Pancreas (tissue), 10 donors: Measurements from ENCODE around the gene ORC3. TPM values are rescaled to one million over a fixed set of nuclear protein-coding genes. Genes with fewer than 3 reads are reported as not detected.

ENCODE experiments used
- ATAC-seq, 4 donors: fragments of 200-7000 bp; cut with Tn5 transposase; one replicate each; pipeline versions ENCODE4 v1.8.0 to v1.9.1; 2020; ENCODE audit warnings: mild to moderate bottlenecking in 4 of 4, moderate library complexity in 4 of 4
- DNase-seq, 6 donors: peaks; one replicate each; pipeline ENCODE4 v3.0.0-alpha.2; 2020
- FAIRE-seq: peaks from 2 replicates; lab custom pipeline; 2012; peaks lifted over from hg19 to GRCh38; lab: Jason Lieb, UNC
- H3K27ac ChIP-seq, 4 donors: fragments of 200-600 bp; sonication (generic); 1 replicate in 3 of 4; 2 replicates in 1 of 4; pipeline versions ENCODE4 v1.5.0 to v1.8.0; 2020
- H3K27me3 ChIP-seq, 4 donors: fragments of 200-600 bp; one replicate each; pipeline ENCODE4 v1.8.0; 2021
- H3K36me3 ChIP-seq, 3 donors: fragments of 200-600 bp; sonication (generic) in 1 of 3; one replicate each; pipeline versions ENCODE4 v1.5.0 to v1.8.0; 2020 to 2021
- H3K4me1 ChIP-seq, 3 donors: fragments of 200-600 bp; one replicate each; pipeline ENCODE4 v1.8.0; 2021
- H3K4me3 ChIP-seq, 4 donors: fragments of 200-600 bp; sonication (generic) in 2 of 4; one replicate each; pipeline versions ENCODE4 v1.5.0 to v1.8.0; 2020 to 2021
- H3K9me3 ChIP-seq, 4 donors: fragments of 200-600 bp; one replicate each; pipeline ENCODE4 v1.8.0; 2021
- CTCF ChIP-seq, 4 donors: fragments of 200-600 bp; sonication (generic) in 3 of 4; IDR thresholded peaks; one replicate each; pipeline versions ENCODE4 v1.5.0 to v1.8.0; 2021; ENCODE audit warnings: antibody characterized with exemption in 4 of 4
- WGBS, 2 donors: extraction: QIAGEN DNeasy Blood & Tissue Kit; methylation state at CpG; one replicate each; pipeline ENCODE4 v1.1.7; 2013; 5-methylcytosine and 5-hydroxymethylcytosine counted together
- intact Hi-C, 3 donors: fragments of 100-400 bp; cut with DNase I; formaldehyde crosslinking; loops; one replicate each; pipeline versions ENCODE4 v1.11.1 to v1.14.2; 2022
- polyA plus RNA-seq, 2 donors: library from polyadenylated mRNA; stranded (reverse); fragments of 200-250 nt; gene quantifications; one replicate each; pipeline ENCODE4 v1.2.3, GENCODE V29; 2013
- total RNA-seq, 6 donors: library from RNA; stranded (reverse); fragmentation: NEBNext Ultra II Directional in 4 of 6; extraction: Animal tissue kit (Norgen Biotek cat#: 25700) in 4 of 6; gene quantifications; one replicate each; pipeline versions ENCODE4 v1.2.1 to v1.2.4, GENCODE V29; 2021 to 2023
- donor health status: healthy with polysubstance abuse.
- donor health status: DM: no; HTN: no; CAD: no; lungs with moderate emphysema.
- donor health status: DM: no; HTN: no; CAD: no.
- donor health status: control.
- donor health status: control.
- donor health status: Bipolar disorder and iron deficiency.
- donor health status: DM: yes; HTN: yes; CAD: no.
- donor health status: DM: no; HTN: no; CAD: no.
- donor health status: DM: no; HTN: no; CAD: no.
- donor health status: DM: yes; HTN: yes; CAD: no.

Gene ORC3
- total and polyA plus RNA-seq, 8 donors, result 5.5 to 11.6 (median 7.6) TPM

- ATAC-seq, result no peak
- H3K27me3 ChIP-seq, result no peaks in the 10 kb centered on the region
- H3K9me3 ChIP-seq, result no peaks in the 10 kb centered on the region
- H3K4me3 ChIP-seq, result no peak overlapping the region
- H3K36me3 ChIP-seq, result peaks cover 0 to 16% (median 6%) of the 10 kb centered on the region in 3 donors
- FAIRE-seq, result no peak
- no peak for TF ChIP-seq CTCF (IDR thresholded peaks at IDR 0.05)
- intact Hi-C loops, result no loop called here
- peaks cover 0 to 4% (median 4%) of the 10 kb centered on the region in 3 donors for H3K4me1 ChIP-seq
- WGBS, 2 donors, result 82 to 91% methylated on average over 4 of the region's 4 CpGs
- H3K27ac ChIP-seq, result no peak overlapping the region
- DNase-seq, result no peak
These were observed 46.0 kb upstream of the ORC3 start for GRCh38 chr6:87543696-87544473.

GRCh38 chr6:87544474-87544735 is 45.5 kb upstream of the ORC3 start:
- TF ChIP-seq CTCF (IDR thresholded peaks at IDR 0.05), result no peak
- peaks cover 0 to 16% (median 6%) of the 10 kb centered on the region in 3 donors for H3K36me3 ChIP-seq

GRCh38 chr6:87551799-87552198 is 38.1 kb upstream of the ORC3 start:
- TF ChIP-seq CTCF (IDR thresholded peaks at IDR 0.05), result no peak
- ATAC-seq, result no peak
- peaks cover 0 to 22% (median 3%) of the 10 kb centered on the region in 3 donors for H3K36me3 ChIP-seq
- no peak overlapping the region for H3K4me3 ChIP-seq
- no peak for DNase-seq
- 84 to 89% methylated on average over 2 of the region's 2 CpGs for WGBS, 2 donors
- no peak for FAIRE-seq
- no peaks in the 10 kb centered on the region for H3K9me3 ChIP-seq
- H3K27me3 ChIP-seq, result no peaks in the 10 kb centered on the region
- H3K27ac ChIP-seq, result no peak overlapping the region
- peaks cover 0 to 4% (median 4%) of the 10 kb centered on the region in 3 donors for H3K4me1 ChIP-seq
- intact Hi-C loops, result no loop called here

More at GRCh38 chr6:87544474-87544735, 45.5 kb upstream of the ORC3 start:
- FAIRE-seq (no peak), ATAC-seq (no peak), DNase-seq (no peak)
- peaks cover 0 to 4% (median 4%) of the 10 kb centered on the region in 3 donors for H3K4me1 ChIP-seq
- no peaks in the 10 kb centered on the region for H3K9me3 ChIP-seq
- H3K4me3 ChIP-seq, result no peak overlapping the region
- no peaks in the 10 kb centered on the region for H3K27me3 ChIP-seq
- WGBS, 2 donors, result 93 to 97% methylated on average over 1 of the region's 1 CpG
- H3K27ac ChIP-seq, result no peak overlapping the region
- intact Hi-C loops, result no loop called here

DNA sequence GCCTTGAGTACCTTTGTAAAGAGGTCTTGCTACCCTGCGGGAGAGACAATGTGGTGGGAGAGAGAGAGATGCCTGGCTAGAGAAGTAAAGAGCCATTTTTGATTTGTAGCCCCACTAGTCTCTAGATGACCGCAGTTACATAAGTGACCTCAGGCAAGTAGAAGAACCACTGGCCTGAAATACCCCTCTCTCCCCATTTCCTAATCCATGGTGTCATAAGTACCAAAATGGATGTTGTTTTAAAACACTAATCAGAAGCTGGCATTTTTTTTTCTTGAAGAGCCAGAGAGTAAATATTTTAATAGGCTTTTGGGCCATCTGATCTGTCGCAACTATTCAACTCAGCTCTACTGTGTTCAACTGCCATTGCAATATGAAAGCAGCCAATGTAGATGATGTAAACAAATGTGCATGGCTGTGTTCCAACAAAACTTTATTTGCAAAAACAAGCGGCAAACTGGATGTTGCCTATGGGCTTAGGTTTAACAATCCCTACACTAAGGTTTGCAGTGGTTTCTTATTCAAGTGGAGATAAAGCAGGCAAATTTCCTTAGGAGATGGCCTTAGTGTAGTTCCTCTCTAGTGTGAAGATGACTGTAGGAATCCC is 36.7 kb upstream of the ORC3 start:
- Histone ChIP-seq H3K4me1 (no peaks in the 10 kb centered on the region), H3K27ac (no peak overlapping the region)

More for the DNA sequence above, 36.7 kb upstream of the ORC3 start:
- no peak for DNase-seq
- Histone ChIP-seq H3K4me3 (no peak overlapping the region), H3K27me3 (no peaks in the 10 kb centered on the region), H3K9me3 (no peaks in the 10 kb centered on the region), H3K36me3 (peaks cover 0 to 22% (median 3%) of the 10 kb centered on the region in 3 donors)
- no peak for FAIRE-seq
- intact Hi-C loops, result no loop called here
- 78 to 94% methylated on average over 4 of the region's 4 CpGs for WGBS, 2 donors
- no peak for TF ChIP-seq CTCF (IDR thresholded peaks at IDR 0.05)
- ATAC-seq, result no peak
